ENCODE data around the gene TBC1D22B. TPM values are rescaled to one million over a fixed set of nuclear protein-coding genes. Genes with fewer than 3 reads are reported as not detected.

Gene TBC1D22B
- total and polyA plus RNA-seq, 2 experiments from 2014 or later = 9.1 to 19.9 TPM

- no peak for DNase-seq (ENCODE audit: low spot score)
- Mint-ChIP-seq H3K27ac (no peak overlapping the region), H3K27me3 (ENCODE audit: insufficient read depth, low read depth, poor library complexity) (no peaks in the 10 kb centered on the region), H3K4me1 (no peaks in the 10 kb centered on the region), H3K9me3 (no peaks in the 10 kb centered on the region), H3K4me3 (no peak overlapping the region), H3K36me3 (ENCODE audit: low read depth) (peaks cover 15% of the 10 kb centered on the region)
- TF ChIP-seq JUNB (IDR thresholded peaks at IDR 0.05; ENCODE audit: unreplicated experiment) (no peak), REST (IDR thresholded peaks at IDR 0.05; ENCODE audit: unreplicated experiment) (no peak), EZH2 (IDR thresholded peaks at IDR 0.05; ENCODE audit: low read depth, unreplicated experiment) (no peak), NANOG (IDR thresholded peaks at IDR 0.05; ENCODE audit: borderline replicate concordance) (no peak), ETS1 (IDR thresholded peaks at IDR 0.05) (no peak), EZH2phosphoT487 (IDR thresholded peaks at IDR 0.05; ENCODE audit: unreplicated experiment) (no peak), STAT1 (IDR thresholded peaks at IDR 0.05; ENCODE audit: unreplicated experiment) (no peak), ZNF114 (CRISPR knock-in tag; IDR thresholded peaks at IDR 0.05) (no peak), CREB1 (CRISPR knock-in tag; IDR thresholded peaks at IDR 0.05; ENCODE audit: low read depth) (no peak), POLR2AphosphoS5 (IDR thresholded peaks at IDR 0.05; ENCODE audit: low read depth) (no peak), ZNF331 (CRISPR knock-in tag; IDR thresholded peaks at IDR 0.05; ENCODE audit: low read depth) (no peak)
- TF ChIP-seq, protein P1, sequence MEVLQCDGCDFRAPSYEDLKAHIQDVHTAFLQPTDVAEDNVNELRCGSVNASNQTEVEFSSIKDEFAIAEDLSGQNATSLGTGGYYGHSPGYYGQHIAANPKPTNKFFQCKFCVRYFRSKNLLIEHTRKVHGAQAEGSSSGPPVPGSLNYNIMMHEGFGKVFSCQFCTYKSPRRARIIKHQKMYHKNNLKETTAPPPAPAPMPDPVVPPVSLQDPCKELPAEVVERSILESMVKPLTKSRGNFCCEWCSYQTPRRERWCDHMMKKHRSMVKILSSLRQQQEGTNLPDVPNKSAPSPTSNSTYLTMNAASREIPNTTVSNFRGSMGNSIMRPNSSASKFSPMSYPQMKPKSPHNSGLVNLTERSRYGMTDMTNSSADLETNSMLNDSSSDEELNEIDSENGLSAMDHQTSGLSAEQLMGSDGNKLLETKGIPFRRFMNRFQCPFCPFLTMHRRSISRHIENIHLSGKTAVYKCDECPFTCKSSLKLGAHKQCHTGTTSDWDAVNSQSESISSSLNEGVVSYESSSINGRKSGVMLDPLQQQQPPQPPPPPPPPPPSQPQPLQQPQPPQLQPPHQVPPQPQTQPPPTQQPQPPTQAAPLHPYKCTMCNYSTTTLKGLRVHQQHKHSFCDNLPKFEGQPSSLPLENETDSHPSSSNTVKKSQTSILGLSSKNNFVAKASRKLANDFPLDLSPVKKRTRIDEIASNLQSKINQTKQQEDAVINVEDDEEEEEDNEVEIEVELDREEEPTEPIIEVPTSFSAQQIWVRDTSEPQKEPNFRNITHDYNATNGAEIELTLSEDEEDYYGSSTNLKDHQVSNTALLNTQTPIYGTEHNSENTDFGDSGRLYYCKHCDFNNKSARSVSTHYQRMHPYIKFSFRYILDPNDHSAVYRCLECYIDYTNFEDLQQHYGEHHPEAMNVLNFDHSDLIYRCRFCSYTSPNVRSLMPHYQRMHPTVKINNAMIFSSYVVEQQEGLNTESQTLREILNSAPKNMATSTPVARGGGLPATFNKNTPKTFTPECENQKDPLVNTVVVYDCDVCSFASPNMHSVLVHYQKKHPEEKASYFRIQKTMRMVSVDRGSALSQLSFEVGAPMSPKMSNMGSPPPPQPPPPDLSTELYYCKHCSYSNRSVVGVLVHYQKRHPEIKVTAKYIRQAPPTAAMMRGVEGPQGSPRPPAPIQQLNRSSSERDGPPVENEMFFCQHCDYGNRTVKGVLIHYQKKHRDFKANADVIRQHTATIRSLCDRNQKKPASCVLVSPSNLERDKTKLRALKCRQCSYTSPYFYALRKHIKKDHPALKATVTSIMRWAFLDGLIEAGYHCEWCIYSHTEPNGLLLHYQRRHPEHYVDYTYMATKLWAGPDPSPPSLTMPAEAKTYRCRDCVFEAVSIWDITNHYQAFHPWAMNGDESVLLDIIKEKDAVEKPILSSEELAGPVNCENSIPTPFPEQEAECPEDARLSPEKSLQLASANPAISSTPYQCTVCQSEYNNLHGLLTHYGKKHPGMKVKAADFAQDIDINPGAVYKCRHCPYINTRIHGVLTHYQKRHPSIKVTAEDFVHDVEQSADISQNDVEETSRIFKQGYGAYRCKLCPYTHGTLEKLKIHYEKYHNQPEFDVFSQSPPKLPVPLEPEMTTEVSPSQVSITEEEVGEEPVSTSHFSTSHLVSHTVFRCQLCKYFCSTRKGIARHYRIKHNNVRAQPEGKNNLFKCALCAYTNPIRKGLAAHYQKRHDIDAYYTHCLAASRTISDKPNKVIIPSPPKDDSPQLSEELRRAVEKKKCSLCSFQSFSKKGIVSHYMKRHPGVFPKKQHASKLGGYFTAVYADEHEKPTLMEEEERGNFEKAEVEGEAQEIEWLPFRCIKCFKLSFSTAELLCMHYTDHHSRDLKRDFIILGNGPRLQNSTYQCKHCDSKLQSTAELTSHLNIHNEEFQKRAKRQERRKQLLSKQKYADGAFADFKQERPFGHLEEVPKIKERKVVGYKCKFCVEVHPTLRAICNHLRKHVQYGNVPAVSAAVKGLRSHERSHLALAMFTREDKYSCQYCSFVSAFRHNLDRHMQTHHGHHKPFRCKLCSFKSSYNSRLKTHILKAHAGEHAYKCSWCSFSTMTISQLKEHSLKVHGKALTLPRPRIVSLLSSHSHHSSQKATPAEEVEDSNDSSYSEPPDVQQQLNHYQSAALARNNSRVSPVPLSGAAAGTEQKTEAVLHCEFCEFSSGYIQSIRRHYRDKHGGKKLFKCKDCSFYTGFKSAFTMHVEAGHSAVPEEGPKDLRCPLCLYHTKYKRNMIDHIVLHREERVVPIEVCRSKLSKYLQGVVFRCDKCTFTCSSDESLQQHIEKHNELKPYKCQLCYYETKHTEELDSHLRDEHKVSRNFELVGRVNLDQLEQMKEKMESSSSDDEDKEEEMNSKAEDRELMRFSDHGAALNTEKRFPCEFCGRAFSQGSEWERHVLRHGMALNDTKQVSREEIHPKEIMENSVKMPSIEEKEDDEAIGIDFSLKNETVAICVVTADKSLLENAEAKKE (CRISPR knock-in tag; IDR thresholded peaks at IDR 0.05) = no peak
- TF ChIP-seq, protein P2, sequence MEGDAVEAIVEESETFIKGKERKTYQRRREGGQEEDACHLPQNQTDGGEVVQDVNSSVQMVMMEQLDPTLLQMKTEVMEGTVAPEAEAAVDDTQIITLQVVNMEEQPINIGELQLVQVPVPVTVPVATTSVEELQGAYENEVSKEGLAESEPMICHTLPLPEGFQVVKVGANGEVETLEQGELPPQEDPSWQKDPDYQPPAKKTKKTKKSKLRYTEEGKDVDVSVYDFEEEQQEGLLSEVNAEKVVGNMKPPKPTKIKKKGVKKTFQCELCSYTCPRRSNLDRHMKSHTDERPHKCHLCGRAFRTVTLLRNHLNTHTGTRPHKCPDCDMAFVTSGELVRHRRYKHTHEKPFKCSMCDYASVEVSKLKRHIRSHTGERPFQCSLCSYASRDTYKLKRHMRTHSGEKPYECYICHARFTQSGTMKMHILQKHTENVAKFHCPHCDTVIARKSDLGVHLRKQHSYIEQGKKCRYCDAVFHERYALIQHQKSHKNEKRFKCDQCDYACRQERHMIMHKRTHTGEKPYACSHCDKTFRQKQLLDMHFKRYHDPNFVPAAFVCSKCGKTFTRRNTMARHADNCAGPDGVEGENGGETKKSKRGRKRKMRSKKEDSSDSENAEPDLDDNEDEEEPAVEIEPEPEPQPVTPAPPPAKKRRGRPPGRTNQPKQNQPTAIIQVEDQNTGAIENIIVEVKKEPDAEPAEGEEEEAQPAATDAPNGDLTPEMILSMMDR (conservative IDR thresholded peaks at IDR 0.05; ENCODE audit: low read depth in 2 of 2) = no peak
- Histone ChIP-seq H2AFZ (no peak overlapping the region), H3K27ac (ENCODE audit: low read depth) (no peak overlapping the region), H4K20me1 (replicated peaks; ENCODE audit: insufficient read depth) (peaks cover 3% of the 10 kb centered on the region), H3K79me2 (replicated peaks; ENCODE audit: insufficient read depth) (no peaks in the 10 kb centered on the region), H3K4me2 (no peak overlapping the region), H3K4me1 (ENCODE audit: insufficient read depth) (no peaks in the 10 kb centered on the region), H3K4me3 (no peak overlapping the region), H3K36me3 (ENCODE audit: insufficient read depth) (peaks cover 3% of the 10 kb centered on the region; the same call in 1 of the 2 replicates), H3K9me2 (ENCODE audit: insufficient read depth) (no peaks in the 10 kb centered on the region), H3K27me3 (ENCODE audit: insufficient read depth) (no peaks in the 10 kb centered on the region), H3F3A (replicated peaks; ENCODE audit: low read depth) (0 out of 2 replicates have a peak, but pooled peaks cover 9% of the 10 kb centered on the region)
- ATAC-seq = no peak
Measured at GRCh38 chr6:37310966-37311365, 53.4 kb downstream of the TBC1D22B start.
